Activated naive CD8-positive, alpha-beta T cell treated with anti-CD3 and anti-CD28 coated beads for 36 hours (primary cell): Measurements from ENCODE around the gene SLC31A1. TPM values are rescaled to one million over a fixed set of nuclear protein-coding genes. Genes with fewer than 3 reads are reported as not detected.
"Not testable (repeated sequence)": the region's sequence is repeated elsewhere in the genome, so short reads cannot be mapped to it uniquely, and the experiment has no call there.

Source experiments
- DNase-seq: peaks from one replicate; pipeline ENCODE4 v3.0.0; 2021
- H3K27ac Mint-ChIP-seq: one replicate; pipeline ENCODE4 v1.8.0; 2022; ENCODE audit warnings: mild to moderate bottlenecking, moderate library complexity, mixed read lengths
- H3K27me3 Mint-ChIP-seq: one replicate; pipeline ENCODE4 v1.8.0; 2022; ENCODE audit warnings: mild to moderate bottlenecking, mixed read lengths
- H3K36me3 Mint-ChIP-seq: one replicate; pipeline ENCODE4 v1.8.0; 2021; ENCODE audit warnings: mild to moderate bottlenecking, mixed read lengths
- H3K4me1 Mint-ChIP-seq: one replicate; pipeline ENCODE4 v1.8.0; 2021; ENCODE audit warnings: mixed read lengths
- H3K4me3 Mint-ChIP-seq: one replicate; pipeline ENCODE4 v1.8.0; 2022; ENCODE audit warnings: mild to moderate bottlenecking, moderate library complexity, mixed read lengths
- H3K9me3 Mint-ChIP-seq: one replicate; pipeline ENCODE4 v1.8.0; 2022; ENCODE audit warnings: mixed read lengths
- total RNA-seq, 2 experiments: library from RNA; stranded (reverse); gene quantifications; one replicate each; pipeline ENCODE4 v1.2.3, GENCODE V29; 2021

SLC31A1 gene
- total RNA-seq, 2 experiments from 2014 or later = 16.7 to 16.8 TPM

GRCh38 chr9:113238202-113238858 is 17.0 kb downstream of the SLC31A1 start:
- no peaks in the 10 kb centered on the region for H3K9me3 Mint-ChIP-seq
- H3K4me1 Mint-ChIP-seq = peaks cover 6% of the 10 kb centered on the region
- DNase-seq = no peak
- H3K27ac Mint-ChIP-seq = no peak overlapping the region
- peaks cover 2% of the 10 kb centered on the region for H3K36me3 Mint-ChIP-seq
- no peak overlapping the region for H3K4me3 Mint-ChIP-seq
- no peaks in the 10 kb centered on the region for H3K27me3 Mint-ChIP-seq

DNA sequence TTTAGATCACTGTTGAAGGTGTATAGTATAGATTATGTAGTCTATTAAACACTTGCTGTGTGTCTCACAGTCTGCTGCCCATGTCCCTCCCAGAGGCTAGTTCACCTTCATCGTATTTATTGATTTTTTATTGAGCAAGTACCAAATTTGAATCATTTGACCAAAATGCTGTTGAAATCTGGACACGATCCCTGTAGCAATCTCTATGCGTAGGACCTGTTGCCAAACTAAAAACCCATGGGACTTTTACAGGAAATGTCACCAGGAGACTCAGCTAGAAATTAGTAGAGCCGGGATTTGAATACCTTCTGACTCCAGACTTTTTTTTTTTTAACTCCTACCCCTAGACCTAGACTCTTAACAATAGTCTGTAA is 17.5 kb downstream of the SLC31A1 start:
- DNase-seq = no peak
- no peak overlapping the region for H3K27ac Mint-ChIP-seq
- H3K27me3 Mint-ChIP-seq = no peaks in the 10 kb centered on the region
- H3K36me3 Mint-ChIP-seq = peaks cover 2% of the 10 kb centered on the region
- H3K4me1 Mint-ChIP-seq = peaks cover 6% of the 10 kb centered on the region
- H3K9me3 Mint-ChIP-seq = no peaks in the 10 kb centered on the region
- no peak overlapping the region for H3K4me3 Mint-ChIP-seq

GRCh38 chr9:113241161-113241560 is 19.8 kb downstream of the SLC31A1 start:
- DNase-seq = no peak
- peaks cover 6% of the 10 kb centered on the region for H3K4me1 Mint-ChIP-seq
- H3K9me3 Mint-ChIP-seq = no peaks in the 10 kb centered on the region
- no peak overlapping the region for H3K4me3 Mint-ChIP-seq
- H3K27me3 Mint-ChIP-seq = no peaks in the 10 kb centered on the region
- peaks cover 2% of the 10 kb centered on the region for H3K36me3 Mint-ChIP-seq
- no peak overlapping the region for H3K27ac Mint-ChIP-seq

- Mint-ChIP-seq H3K27ac (no peak overlapping the region), H3K4me3 (no peak overlapping the region), H3K4me1 (no peaks in the 10 kb centered on the region), H3K9me3 (peaks cover 2% of the 10 kb centered on the region), H3K36me3 (peaks cover 8% of the 10 kb centered on the region), H3K27me3 (no peaks in the 10 kb centered on the region)
- no peak for DNase-seq
These were observed 23.2 kb downstream of the SLC31A1 start for GRCh38 chr9:113244556-113244955.

- no peak overlapping the region for H3K27ac Mint-ChIP-seq
- no peaks in the 10 kb centered on the region for H3K4me1 Mint-ChIP-seq
- H3K4me3 Mint-ChIP-seq = no peak overlapping the region
- no peaks in the 10 kb centered on the region for H3K27me3 Mint-ChIP-seq
- DNase-seq = no peak
- peaks cover 7% of the 10 kb centered on the region for H3K36me3 Mint-ChIP-seq
- H3K9me3 Mint-ChIP-seq = peaks cover 2% of the 10 kb centered on the region
These were observed 24.6 kb downstream of the SLC31A1 start for GRCh38 chr9:113245894-113246293.

DNA sequence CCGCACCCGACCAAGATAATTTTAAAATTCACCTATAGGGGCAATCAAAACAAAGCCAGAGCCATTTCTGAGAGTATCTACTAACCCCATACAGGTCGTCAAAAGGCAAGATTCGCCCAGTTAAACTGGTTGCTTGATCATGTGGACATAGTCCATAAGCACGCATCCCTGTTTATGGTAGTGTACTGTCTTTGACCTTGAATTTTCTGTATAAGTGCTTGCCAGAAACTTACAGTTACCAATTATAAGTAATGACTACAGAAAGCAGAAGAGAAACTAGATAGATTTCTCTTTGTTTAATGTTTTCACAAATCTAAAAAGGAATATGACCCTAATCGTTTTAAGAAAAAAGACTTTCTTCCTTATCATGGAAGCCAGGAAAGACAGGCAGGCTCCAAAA is 25.6 kb downstream of the SLC31A1 start:
- no peaks in the 10 kb centered on the region for H3K4me1 Mint-ChIP-seq
- peaks cover 2% of the 10 kb centered on the region for H3K9me3 Mint-ChIP-seq
- no peak overlapping the region for H3K27ac Mint-ChIP-seq
- H3K4me3 Mint-ChIP-seq = no peak overlapping the region
- H3K27me3 Mint-ChIP-seq = no peaks in the 10 kb centered on the region
- peaks cover 7% of the 10 kb centered on the region for H3K36me3 Mint-ChIP-seq
- no peak for DNase-seq

DNA sequence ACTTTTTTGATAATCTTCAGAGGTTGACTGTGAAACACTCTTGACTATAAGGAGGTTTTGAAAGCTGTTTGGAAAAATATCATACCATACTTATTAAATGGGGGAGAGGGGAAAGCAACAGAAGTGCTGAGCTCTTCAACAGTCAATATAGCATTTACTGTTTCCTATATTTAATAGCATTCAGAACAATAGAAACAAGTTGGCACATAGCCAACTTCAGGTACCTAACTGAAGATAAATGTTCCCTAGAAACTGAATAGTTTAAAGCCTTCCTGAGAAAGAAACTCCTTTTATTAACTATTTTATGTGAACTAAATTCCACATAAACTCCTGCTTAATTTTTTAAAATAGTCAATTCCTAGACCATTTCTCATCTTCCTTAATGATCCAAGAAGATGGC is 26.3 kb downstream of the SLC31A1 start:
- Mint-ChIP-seq H3K9me3 (peaks cover 2% of the 10 kb centered on the region), H3K4me1 (no peaks in the 10 kb centered on the region), H3K36me3 (peaks cover 7% of the 10 kb centered on the region), H3K27ac (no peak overlapping the region), H3K27me3 (no peaks in the 10 kb centered on the region), H3K4me3 (no peak overlapping the region)
- DNase-seq = no peak

GRCh38 chr9:113249661-113250060 is 28.3 kb downstream of the SLC31A1 start:
- not testable (repeated sequence) for H3K4me3 Mint-ChIP-seq, H3K4me1 Mint-ChIP-seq, H3K9me3 Mint-ChIP-seq, H3K27ac Mint-ChIP-seq, H3K36me3 Mint-ChIP-seq, DNase-seq, H3K27me3 Mint-ChIP-seq

DNA sequence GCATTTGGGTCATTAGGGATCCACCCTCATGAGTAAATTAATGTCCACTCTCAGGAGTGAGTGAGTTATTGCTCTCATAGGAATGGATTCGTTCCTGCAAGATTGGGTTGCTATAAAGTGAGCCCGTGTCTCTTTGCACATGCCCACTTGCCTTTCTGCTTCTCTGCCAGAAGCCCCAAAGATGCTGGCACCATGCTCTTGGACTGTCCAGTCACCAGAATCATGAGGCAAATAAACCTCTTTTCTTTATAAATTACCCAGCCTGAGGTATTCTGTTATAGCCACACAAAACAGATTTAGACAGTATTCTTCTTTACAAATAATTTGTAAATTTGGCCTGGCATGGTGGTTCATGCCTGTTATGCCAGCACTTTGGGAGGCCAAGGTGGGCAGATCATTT is 29.5 kb downstream of the SLC31A1 start:
- H3K36me3 Mint-ChIP-seq = peaks cover 7% of the 10 kb centered on the region

DNA sequence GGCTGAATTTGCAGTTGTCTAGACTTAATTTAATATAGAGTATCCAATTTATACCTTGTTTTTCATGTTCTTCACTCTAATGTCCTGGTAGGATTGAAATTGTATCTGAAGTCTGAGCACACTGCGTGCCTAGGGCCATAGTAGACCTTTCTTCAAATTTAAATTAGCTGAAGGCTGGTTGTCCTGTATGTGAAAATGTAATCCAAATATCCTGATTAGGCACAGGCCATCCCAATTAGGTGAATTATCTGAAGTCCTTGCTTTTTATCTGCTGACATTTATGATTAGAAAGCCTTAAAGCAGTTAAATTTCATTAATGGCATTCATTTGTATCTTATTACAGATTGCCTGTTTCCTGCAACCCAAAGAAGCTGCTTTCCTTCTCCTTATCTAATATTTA is 33.6 kb downstream of the SLC31A1 start:
- Mint-ChIP-seq H3K36me3 (peaks cover 9% of the 10 kb centered on the region), H3K27me3 (no peaks in the 10 kb centered on the region), H3K27ac (no peak overlapping the region), H3K9me3 (no peaks in the 10 kb centered on the region), H3K4me1 (no peaks in the 10 kb centered on the region), H3K4me3 (no peak overlapping the region)
- no peak for DNase-seq

More for the DNA sequence above, 29.5 kb downstream of the SLC31A1 start:
- no peaks in the 10 kb centered on the region for H3K27me3 Mint-ChIP-seq
- no peak overlapping the region for H3K27ac Mint-ChIP-seq
- no peak overlapping the region for H3K4me3 Mint-ChIP-seq
- DNase-seq = no peak
- no peaks in the 10 kb centered on the region for H3K4me1 Mint-ChIP-seq
- H3K9me3 Mint-ChIP-seq = peaks cover 2% of the 10 kb centered on the region

DNA sequence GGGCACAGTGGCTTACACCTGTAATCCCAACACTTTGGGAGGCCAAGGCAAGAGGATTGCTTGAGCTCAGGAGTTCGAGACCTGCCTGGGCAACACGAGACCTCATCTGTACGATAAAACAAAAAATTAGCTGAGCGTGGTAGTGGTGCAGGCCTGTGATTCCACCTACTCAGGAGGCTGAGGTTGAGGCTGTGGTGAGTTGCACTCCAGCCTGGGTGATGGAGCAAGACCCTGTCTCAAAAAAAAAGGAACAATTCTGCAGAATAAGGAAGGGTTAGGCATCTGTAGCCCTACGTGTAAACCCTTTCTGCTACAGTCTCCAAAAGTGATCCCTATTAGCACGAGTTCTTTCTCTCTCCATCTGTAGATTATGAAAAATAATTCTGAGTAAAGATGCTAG is 34.1 kb downstream of the SLC31A1 start:
- no peak overlapping the region for H3K4me3 Mint-ChIP-seq
- H3K27ac Mint-ChIP-seq = no peak overlapping the region
- no peaks in the 10 kb centered on the region for H3K27me3 Mint-ChIP-seq
- H3K9me3 Mint-ChIP-seq = no peaks in the 10 kb centered on the region
- H3K4me1 Mint-ChIP-seq = no peaks in the 10 kb centered on the region
- H3K36me3 Mint-ChIP-seq = peaks cover 9% of the 10 kb centered on the region
- no peak for DNase-seq

GRCh38 chr9:113257863-113258262 is 36.5 kb downstream of the SLC31A1 start:
- H3K4me3 Mint-ChIP-seq = no peak overlapping the region
- no peaks in the 10 kb centered on the region for H3K4me1 Mint-ChIP-seq
- no peaks in the 10 kb centered on the region for H3K9me3 Mint-ChIP-seq

GRCh38 chr9:113258282-113258681 is 36.9 kb downstream of the SLC31A1 start:
- H3K4me3 Mint-ChIP-seq = no peak overlapping the region
- H3K27ac Mint-ChIP-seq = no peak overlapping the region
- no peaks in the 10 kb centered on the region for H3K9me3 Mint-ChIP-seq
- H3K4me1 Mint-ChIP-seq = no peaks in the 10 kb centered on the region
- H3K36me3 Mint-ChIP-seq = peaks cover 10% of the 10 kb centered on the region
- no peaks in the 10 kb centered on the region for H3K27me3 Mint-ChIP-seq
- no peak for DNase-seq

More at GRCh38 chr9:113257863-113258262, 36.5 kb downstream of the SLC31A1 start:
- H3K27me3 Mint-ChIP-seq = no peaks in the 10 kb centered on the region
- DNase-seq = no peak
- H3K27ac Mint-ChIP-seq = no peak overlapping the region
- peaks cover 10% of the 10 kb centered on the region for H3K36me3 Mint-ChIP-seq

DNA sequence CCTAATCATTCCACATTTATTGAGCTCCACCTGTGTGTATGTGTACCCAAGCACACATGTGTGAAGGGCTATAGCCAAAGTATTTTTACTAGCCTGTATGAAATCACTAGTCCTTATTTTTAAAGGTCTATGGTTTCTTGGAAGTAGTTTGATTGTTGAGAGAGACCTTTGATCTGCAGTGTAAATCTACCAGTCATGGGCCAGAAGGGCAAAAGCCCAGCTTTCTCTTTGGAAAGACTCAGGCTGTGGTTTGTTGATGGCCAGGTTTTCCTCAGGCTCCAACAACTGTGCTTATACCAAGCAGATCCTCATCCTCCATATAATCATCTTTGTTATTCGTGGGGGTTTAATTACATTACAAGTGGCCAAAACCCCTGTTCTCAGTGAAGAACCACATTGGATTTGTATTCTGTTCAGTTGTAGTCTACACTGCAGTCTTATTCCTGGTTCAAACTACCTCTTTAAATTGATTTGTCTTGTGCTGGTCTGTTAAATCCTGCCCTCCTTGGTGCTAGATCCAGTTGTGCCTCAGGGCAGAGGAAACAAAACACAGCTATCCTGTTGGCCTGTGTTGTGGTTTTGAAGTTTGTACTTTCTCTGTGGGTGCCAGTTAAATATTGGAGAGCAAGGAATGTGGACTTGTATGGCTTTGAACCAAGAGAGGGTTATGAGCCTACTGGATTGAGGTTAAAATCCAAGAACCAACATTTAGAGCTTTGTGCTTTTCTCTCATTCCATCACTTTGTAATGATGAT is 40.8 kb downstream of the SLC31A1 start:
- Mint-ChIP-seq H3K27me3 (no peaks in the 10 kb centered on the region), H3K27ac (no peak overlapping the region), H3K4me1 (no peaks in the 10 kb centered on the region), H3K4me3 (no peak overlapping the region), H3K36me3 (peaks cover 15% of the 10 kb centered on the region), H3K9me3 (no peaks in the 10 kb centered on the region)
- no peak for DNase-seq

GRCh38 chr9:113266174-113266573 is 44.8 kb downstream of the SLC31A1 start:
- H3K27ac Mint-ChIP-seq = no peak overlapping the region
- no peak overlapping the region for H3K4me3 Mint-ChIP-seq
- H3K36me3 Mint-ChIP-seq = peaks cover 12% of the 10 kb centered on the region
- no peak for DNase-seq
- H3K4me1 Mint-ChIP-seq = peaks cover 12% of the 10 kb centered on the region
- no peaks in the 10 kb centered on the region for H3K9me3 Mint-ChIP-seq
- no peaks in the 10 kb centered on the region for H3K27me3 Mint-ChIP-seq
